Measurements from ENCODE around the gene FLT4.
"Not testable (repeated sequence)": the region's sequence is repeated elsewhere in the genome, so short reads cannot be mapped to it uniquely, and the experiment has no call there.

FLT4 gene

GRCh38 chr5:180649297-180650039 is at the start of gene FLT4:
Gene FLT4 (minus strand): TSS chr5:180649600. CDS start chr5:180649545, 55 bp downstream.
- peak in 1 of 2 donors; percentile 6 for DNase-seq

- DNase-seq, result no peak
Observed at GRCh38 chr5:180699042-180699441, 49.6 kb upstream of the FLT4 start.

GRCh38 chr5:180696116-180696515 is 46.7 kb upstream of the FLT4 start:
- DNase-seq, result no peak

GRCh38 chr5:180692429-180692828 is 43.0 kb upstream of the FLT4 start:
- DNase-seq, result no peak

- DNase-seq, result no peak
Observed at GRCh38 chr5:180691046-180691445, 41.6 kb upstream of the FLT4 start.

- no peak for DNase-seq
Observed at GRCh38 chr5:180690562-180690961, 41.2 kb upstream of the FLT4 start.

GRCh38 chr5:180689775-180690174 is 40.4 kb upstream of the FLT4 start:
- peak in 1 of 2 donors; percentile 6 for DNase-seq

GRCh38 chr5:180689071-180689694 is 39.8 kb upstream of the FLT4 start:
- DNase-seq, result peak; percentile 37 to 64

- no peak for DNase-seq
Observed at GRCh38 chr5:180688330-180689070, 39.1 kb upstream of the FLT4 start.

GRCh38 chr5:180686799-180687198 is 37.4 kb upstream of the FLT4 start:
- not testable (repeated sequence) for DNase-seq

GRCh38 chr5:180684623-180685161 is 35.3 kb upstream of the FLT4 start:
- no peak for DNase-seq

GRCh38 chr5:180683220-180683922 is 34.0 kb upstream of the FLT4 start:
- DNase-seq, result no peak

- no peak for DNase-seq
Observed at GRCh38 chr5:180682560-180682959, 33.2 kb upstream of the FLT4 start.

GRCh38 chr5:180682008-180682407 is 32.6 kb upstream of the FLT4 start:
- DNase-seq, result not testable (repeated sequence)

GRCh38 chr5:180678319-180678718 is 28.9 kb upstream of the FLT4 start:
- DNase-seq, result not testable (repeated sequence)

GRCh38 chr5:180675036-180675635 is 25.7 kb upstream of the FLT4 start:
- DNase-seq, result no peak

- not testable (repeated sequence) for DNase-seq
Observed at GRCh38 chr5:180674090-180674475, 24.7 kb upstream of the FLT4 start.

GRCh38 chr5:180673371-180674089 is 24.1 kb upstream of the FLT4 start:
- DNase-seq, result no peak

GRCh38 chr5:180671958-180672524 is 22.6 kb upstream of the FLT4 start:
- not testable (repeated sequence) for DNase-seq

- DNase-seq, result peak; percentile 34 to 51
Observed at GRCh38 chr5:180670586-180671359, 21.4 kb upstream of the FLT4 start.

Data from CD4-positive, alpha-beta T cell treated with Interferon alpha-2 for 1 hour (primary cell).